ENCODE data around the gene RASL12. TPM values are rescaled to one million over a fixed set of nuclear protein-coding genes. Genes with fewer than 3 reads are reported as not detected.

Gene RASL12
- total RNA-seq, 1 donor from 2014 or later, result 0.38 TPM

- no peaks in the 10 kb centered on the region for H3K27me3 Mint-ChIP-seq
- no peak overlapping the region for H3K4me3 Mint-ChIP-seq (ENCODE audit: low read depth)
- peaks cover 6% of the 10 kb centered on the region for H3K4me1 Mint-ChIP-seq (ENCODE audit: low read depth)
- H3K9me3 Mint-ChIP-seq (ENCODE audit: low read depth), result no peaks in the 10 kb centered on the region
- TF ChIP-seq CTCF (IDR thresholded peaks at IDR 0.05; ENCODE audit: unreplicated experiment), result no peak
- no peak overlapping the region for H3K27ac Mint-ChIP-seq
- no peak for DNase-seq (ENCODE audit: low spot score, unreplicated experiment)
- no peaks in the 10 kb centered on the region for H3K36me3 Mint-ChIP-seq (ENCODE audit: insufficient read depth)
These were observed 10.2 kb downstream of the RASL12 start for GRCh38 chr15:65057549-65057940.

- H3K27me3 Mint-ChIP-seq, result peaks cover 1% of the 10 kb centered on the region
- TF ChIP-seq CTCF (IDR thresholded peaks at IDR 0.05; ENCODE audit: unreplicated experiment), result no peak
- H3K9me3 Mint-ChIP-seq (ENCODE audit: low read depth), result no peaks in the 10 kb centered on the region
- H3K27ac Mint-ChIP-seq, result no peak overlapping the region
- no peak overlapping the region for H3K4me3 Mint-ChIP-seq (ENCODE audit: low read depth)
- peaks cover 6% of the 10 kb centered on the region for H3K4me1 Mint-ChIP-seq (ENCODE audit: low read depth)
- no peak for DNase-seq (ENCODE audit: low spot score, unreplicated experiment)
- H3K36me3 Mint-ChIP-seq (ENCODE audit: insufficient read depth), result no peaks in the 10 kb centered on the region
These were observed 10.8 kb downstream of the RASL12 start for GRCh38 chr15:65056868-65057548.

- Mint-ChIP-seq H3K4me1 (ENCODE audit: low read depth) (peaks cover 6% of the 10 kb centered on the region), H3K36me3 (ENCODE audit: insufficient read depth) (no peaks in the 10 kb centered on the region), H3K27me3 (peaks cover 6% of the 10 kb centered on the region), H3K9me3 (ENCODE audit: low read depth) (no peaks in the 10 kb centered on the region), H3K27ac (no peak overlapping the region), H3K4me3 (ENCODE audit: low read depth) (no peak overlapping the region)
- no peak for DNase-seq (ENCODE audit: low spot score, unreplicated experiment)
- no peak for TF ChIP-seq CTCF (IDR thresholded peaks at IDR 0.05; ENCODE audit: unreplicated experiment)
These were observed 11.7 kb downstream of the RASL12 start for GRCh38 chr15:65056106-65056505.

DNA sequence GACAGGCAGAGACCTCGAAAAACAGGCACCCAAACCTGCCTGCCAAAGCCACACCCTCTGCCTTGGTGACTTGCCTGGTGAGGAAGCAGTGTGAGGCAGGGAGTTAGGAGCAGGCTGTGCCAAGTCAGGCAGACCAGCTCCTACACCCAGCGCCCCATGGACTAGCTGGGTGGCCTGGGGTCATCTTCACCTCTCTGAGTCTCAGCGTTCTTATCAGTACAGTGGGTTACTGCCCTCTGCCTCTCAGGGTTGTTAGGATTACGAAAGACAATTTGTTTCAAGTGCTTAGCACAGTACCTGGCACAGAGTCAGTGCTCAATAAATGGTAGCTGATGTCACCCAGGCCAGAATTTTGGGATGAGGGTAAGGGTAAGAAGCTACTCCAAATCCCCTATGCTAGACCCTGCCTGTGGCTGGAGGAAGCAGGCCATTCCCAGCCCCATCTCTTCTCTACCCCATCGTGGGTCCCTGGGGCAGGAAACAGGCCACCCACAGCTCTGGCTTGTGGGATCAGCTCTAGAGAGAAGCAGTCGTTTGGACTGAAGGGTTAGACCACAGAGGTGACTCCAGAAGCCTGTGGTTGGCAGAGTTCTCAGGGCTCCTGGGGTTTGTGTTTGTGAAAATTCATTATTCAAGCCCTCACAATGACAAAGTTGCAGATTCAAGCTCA lies 12.5 kb downstream of the RASL12 start:
- peaks cover 8% of the 10 kb centered on the region for H3K27me3 Mint-ChIP-seq
- no peaks in the 10 kb centered on the region for H3K36me3 Mint-ChIP-seq (ENCODE audit: insufficient read depth)

More for the DNA sequence above, 12.5 kb downstream of the RASL12 start:
- H3K27ac Mint-ChIP-seq, result no peak overlapping the region
- no peak for TF ChIP-seq CTCF (IDR thresholded peaks at IDR 0.05; ENCODE audit: unreplicated experiment)
- no peaks in the 10 kb centered on the region for H3K9me3 Mint-ChIP-seq (ENCODE audit: low read depth)
- no peak for DNase-seq (ENCODE audit: low spot score, unreplicated experiment)
- H3K4me3 Mint-ChIP-seq (ENCODE audit: low read depth), result no peak overlapping the region
- H3K4me1 Mint-ChIP-seq (ENCODE audit: low read depth), result peaks cover 6% of the 10 kb centered on the region
